Natural killer cell treated with Interleukin-12 subunit alpha and Interleukin-12 subunit beta and Interleukin-15 and Interleukin-18, amount 100 ng/mL, for 72 hours (primary cell): ENCODE measurements around the gene STAG1. TPM values are rescaled to one million over a fixed set of nuclear protein-coding genes. Genes with fewer than 3 reads are reported as not detected.

ENCODE experiments used
- ATAC-seq, 2 donors: fragments of 150-1000 bp; cut with Tn5 transposase in 1 of 2; sonication (Bioruptor Pico), chemical (Tn5 transposase) in 1 of 2; 2 replicates each; pipeline ENCODE4 v1.10.0; 2021
- DNase-seq: peaks from one replicate; pipeline ENCODE4 v3.0.0; 2022; ENCODE audit warnings: low spot score
- H3K27ac Mint-ChIP-seq, 2 donors: 1 replicate in 1 of 2; 2 replicates in 1 of 2; pipeline ENCODE4 v1.8.0; 2022; ENCODE audit warnings: mixed read lengths in 2 of 2, mild to moderate bottlenecking in 1 of 2, moderate library complexity in 1 of 2
- H3K27me3 Mint-ChIP-seq, 2 donors: 1 replicate in 1 of 2; 2 replicates in 1 of 2; pipeline ENCODE4 v1.8.0; 2022; ENCODE audit warnings: mixed read lengths in 2 of 2
- H3K36me3 Mint-ChIP-seq: one replicate; pipeline ENCODE4 v1.8.0; 2022; ENCODE audit warnings: mixed read lengths
- H3K4me1 Mint-ChIP-seq, 2 donors: 1 replicate in 1 of 2; 2 replicates in 1 of 2; pipeline ENCODE4 v1.8.0; 2022; ENCODE audit warnings: low read depth in 2 of 2, mixed read lengths in 2 of 2, mild to moderate bottlenecking in 1 of 2
- H3K4me3 Mint-ChIP-seq: one replicate; pipeline ENCODE4 v1.8.0; 2022; ENCODE audit warnings: mixed read lengths
- H3K9me3 Mint-ChIP-seq: 2 replicates; pipeline ENCODE4 v1.8.0; 2022; ENCODE audit warnings: mixed read lengths
- total RNA-seq, 2 donors: library from RNA; stranded (reverse); gene quantifications; one replicate each; pipeline ENCODE4 v1.2.3, GENCODE V29; 2022

The STAG1 gene
- total RNA-seq, 2 donors from 2014 or later, result 48.7 to 88.7 TPM

GRCh38 chr3:136334209-136334608 is 418.0 kb downstream of the STAG1 start:
- Mint-ChIP-seq H3K27ac (no peak overlapping the region), H3K36me3 (peaks cover 10% of the 10 kb centered on the region), H3K4me3 (no peak overlapping the region), H3K27me3 (no peaks in the 10 kb centered on the region), H3K4me1 (peaks cover 0 to 7% of the 10 kb centered on the region in 2 donors), H3K9me3 (no peaks in the 10 kb centered on the region)
- DNase-seq (no peak), ATAC-seq (no peak)

GRCh38 chr3:136332776-136333175 is 419.4 kb downstream of the STAG1 start:
- peaks cover 0 to 7% of the 10 kb centered on the region in 2 donors for H3K4me1 Mint-ChIP-seq
- peak overlapping the region in 1 of 2 donors; percentile 72 for H3K27ac Mint-ChIP-seq
- no peak overlapping the region for H3K4me3 Mint-ChIP-seq
- DNase-seq, result no peak
- no peak for ATAC-seq
- H3K27me3 Mint-ChIP-seq, result no peaks in the 10 kb centered on the region
- no peaks in the 10 kb centered on the region for H3K9me3 Mint-ChIP-seq
- peaks cover 5% of the 10 kb centered on the region for H3K36me3 Mint-ChIP-seq

- H3K4me3 Mint-ChIP-seq, result no peak overlapping the region
- H3K27ac Mint-ChIP-seq, result peak overlapping the region in 1 of 2 donors; percentile 72
- DNase-seq (no peak), ATAC-seq (no peak)
- no peaks in the 10 kb centered on the region for H3K9me3 Mint-ChIP-seq
- H3K36me3 Mint-ChIP-seq, result peaks cover 4% of the 10 kb centered on the region
- no peaks in the 10 kb centered on the region for H3K27me3 Mint-ChIP-seq
- peaks cover 0 to 7% of the 10 kb centered on the region in 2 donors for H3K4me1 Mint-ChIP-seq
These were observed 419.9 kb downstream of the STAG1 start for GRCh38 chr3:136332302-136332701.

- no peak overlapping the region for H3K4me3 Mint-ChIP-seq
- ATAC-seq (no peak), DNase-seq (no peak)
- no peaks in the 10 kb centered on the region for H3K27me3 Mint-ChIP-seq
- no peak overlapping the region for H3K27ac Mint-ChIP-seq
- H3K9me3 Mint-ChIP-seq, result no peaks in the 10 kb centered on the region
- H3K4me1 Mint-ChIP-seq, result peaks cover 0 to 7% of the 10 kb centered on the region in 2 donors
- peaks cover 4% of the 10 kb centered on the region for H3K36me3 Mint-ChIP-seq
These were observed 421.3 kb downstream of the STAG1 start for GRCh38 chr3:136330900-136331299.

- no peak for DNase-seq
- Mint-ChIP-seq H3K4me1 (peaks cover 0 to 7% of the 10 kb centered on the region in 2 donors), H3K4me3 (no peak overlapping the region), H3K27ac (no peak overlapping the region), H3K9me3 (no peaks in the 10 kb centered on the region), H3K27me3 (no peaks in the 10 kb centered on the region), H3K36me3 (peaks cover 5% of the 10 kb centered on the region)
- ATAC-seq, result no peak
These were observed 422.6 kb downstream of the STAG1 start for GRCh38 chr3:136329593-136329992.

- Mint-ChIP-seq H3K4me3 (no peak overlapping the region), H3K9me3 (peaks cover 8% of the 10 kb centered on the region), H3K36me3 (peaks cover 19% of the 10 kb centered on the region), H3K27ac (no peak overlapping the region), H3K27me3 (no peaks in the 10 kb centered on the region), H3K4me1 (peaks cover 0 to 8% of the 10 kb centered on the region in 2 donors)
- no peak for DNase-seq
- ATAC-seq, result no peak
These were observed 424.5 kb downstream of the STAG1 start for GRCh38 chr3:136327671-136328070.

- ATAC-seq, result no peak
- H3K4me3 Mint-ChIP-seq, result no peak overlapping the region
- DNase-seq, result no peak
- peaks cover 16% of the 10 kb centered on the region for H3K9me3 Mint-ChIP-seq
- no peak overlapping the region for H3K27ac Mint-ChIP-seq
- no peaks in the 10 kb centered on the region for H3K27me3 Mint-ChIP-seq
- H3K36me3 Mint-ChIP-seq, result peaks cover 33% of the 10 kb centered on the region
- H3K4me1 Mint-ChIP-seq, result peaks cover 0 to 6% of the 10 kb centered on the region in 2 donors
These were observed 425.9 kb downstream of the STAG1 start for GRCh38 chr3:136326316-136326715.

GRCh38 chr3:136311968-136312367 is 440.2 kb downstream of the STAG1 start:
- Mint-ChIP-seq H3K27ac (no peak overlapping the region), H3K4me1 (no peaks in the 10 kb centered on the region)
- ATAC-seq, result no peak

GRCh38 chr3:136311261-136311660 is 440.9 kb downstream of the STAG1 start:
- H3K4me3 Mint-ChIP-seq, result no peak overlapping the region
- H3K36me3 Mint-ChIP-seq, result peaks cover 1% of the 10 kb centered on the region
- no peak for DNase-seq
- no peaks in the 10 kb centered on the region for H3K9me3 Mint-ChIP-seq
- no peak for ATAC-seq
- H3K27ac Mint-ChIP-seq, result no peak overlapping the region
- no peaks in the 10 kb centered on the region for H3K27me3 Mint-ChIP-seq
- H3K4me1 Mint-ChIP-seq, result no peaks in the 10 kb centered on the region

More at GRCh38 chr3:136311968-136312367, 440.2 kb downstream of the STAG1 start:
- H3K9me3 Mint-ChIP-seq, result no peaks in the 10 kb centered on the region
- no peak overlapping the region for H3K4me3 Mint-ChIP-seq
- H3K36me3 Mint-ChIP-seq, result no peaks in the 10 kb centered on the region
- no peaks in the 10 kb centered on the region for H3K27me3 Mint-ChIP-seq
- no peak for DNase-seq

- Mint-ChIP-seq H3K27ac (no peak overlapping the region), H3K27me3 (no peaks in the 10 kb centered on the region), H3K4me1 (peaks cover 0 to 4% of the 10 kb centered on the region in 2 donors), H3K4me3 (no peak overlapping the region), H3K36me3 (peaks cover 9% of the 10 kb centered on the region), H3K9me3 (no peaks in the 10 kb centered on the region)
- no peak for ATAC-seq
- no peak for DNase-seq
These were observed 446.3 kb downstream of the STAG1 start for GRCh38 chr3:136305879-136306278.

- Mint-ChIP-seq H3K27ac (no peak overlapping the region), H3K27me3 (no peaks in the 10 kb centered on the region), H3K36me3 (peaks cover 6% of the 10 kb centered on the region), H3K9me3 (no peaks in the 10 kb centered on the region), H3K4me3 (no peak overlapping the region), H3K4me1 (no peaks in the 10 kb centered on the region)
- ATAC-seq, result no peak
- no peak for DNase-seq
These were observed 451.7 kb downstream of the STAG1 start for GRCh38 chr3:136300444-136300843.

- no peaks in the 10 kb centered on the region for H3K4me1 Mint-ChIP-seq
- H3K27ac Mint-ChIP-seq, result peak overlapping the region in 1 of 2 donors; percentile 46
- H3K36me3 Mint-ChIP-seq, result peaks cover 9% of the 10 kb centered on the region
- DNase-seq (no peak), ATAC-seq (no peak)
- no peak overlapping the region for H3K4me3 Mint-ChIP-seq
- H3K9me3 Mint-ChIP-seq, result no peaks in the 10 kb centered on the region
- no peaks in the 10 kb centered on the region for H3K27me3 Mint-ChIP-seq
These were observed 454.4 kb downstream of the STAG1 start for GRCh38 chr3:136297826-136298225.

- Mint-ChIP-seq H3K9me3 (no peaks in the 10 kb centered on the region), H3K27me3 (no peaks in the 10 kb centered on the region), H3K4me1 (no peaks in the 10 kb centered on the region), H3K27ac (no peak overlapping the region), H3K4me3 (no peak overlapping the region), H3K36me3 (peaks cover 9% of the 10 kb centered on the region)
- ATAC-seq (no peak), DNase-seq (no peak)
These were observed 455.2 kb downstream of the STAG1 start for GRCh38 chr3:136296960-136297359.

- H3K4me3 Mint-ChIP-seq, result no peak overlapping the region
- ATAC-seq, result no peak
- H3K36me3 Mint-ChIP-seq, result peaks cover 5% of the 10 kb centered on the region
- H3K27me3 Mint-ChIP-seq, result no peaks in the 10 kb centered on the region
- H3K9me3 Mint-ChIP-seq, result no peaks in the 10 kb centered on the region
- no peak for DNase-seq
- peaks cover 0 to 4% of the 10 kb centered on the region in 2 donors for H3K4me1 Mint-ChIP-seq
- H3K27ac Mint-ChIP-seq, result no peak overlapping the region
These were observed 458.0 kb downstream of the STAG1 start for GRCh38 chr3:136294176-136294575.

GRCh38 chr3:136293279-136293678 is 458.9 kb downstream of the STAG1 start:
- Mint-ChIP-seq H3K27ac (no peak overlapping the region), H3K36me3 (peaks cover 5% of the 10 kb centered on the region), H3K9me3 (no peaks in the 10 kb centered on the region), H3K4me1 (peaks cover 0 to 4% of the 10 kb centered on the region in 2 donors), H3K4me3 (no peak overlapping the region), H3K27me3 (no peaks in the 10 kb centered on the region)
- ATAC-seq, result no peak
- no peak for DNase-seq
